HCT116 (cell line): Measurements from ENCODE around the gene SYNE1.

ENCODE experiments used
- CBX3 ChIP-seq: IDR thresholded peaks from 2 replicates; pipeline ENCODE4 v1.6.1; 2012; ENCODE audit warnings: low read depth
- EGR1 ChIP-seq: IDR thresholded peaks from 2 replicates; pipeline ENCODE4 v1.6.1; 2012; ENCODE audit warnings: low read depth
- EZH2phosphoT487 ChIP-seq: fragments of 200-600 bp; IDR thresholded peaks from 2 replicates; pipeline ENCODE4 v1.6.1; 2018; ENCODE audit warnings: antibody characterized with exemption, borderline replicate concordance
- JUND ChIP-seq: IDR thresholded peaks from 2 replicates; pipeline ENCODE4 v1.6.1; 2012
- POLR2A ChIP-seq: IDR thresholded peaks from 2 replicates; pipeline ENCODE4 v1.7.0; 2011; ENCODE audit warnings: borderline replicate concordance; ENCODE audit not compliant: insufficient read depth, insufficient read length; ENCODE audit errors: extremely low read depth
- POLR2AphosphoS5 ChIP-seq: IDR thresholded peaks from 2 replicates; pipeline ENCODE4 v1.6.1; 2011; ENCODE audit warnings: mild to moderate bottlenecking, low read depth, low read length, moderate library complexity
- RAD21 ChIP-seq: IDR thresholded peaks from 2 replicates; pipeline ENCODE4 v1.6.1; 2012; ENCODE audit warnings: low read depth, mild to moderate bottlenecking
- SP1 ChIP-seq: IDR thresholded peaks from 2 replicates; pipeline ENCODE4 v1.6.1; 2012; ENCODE audit warnings: low read depth
- SRF ChIP-seq: IDR thresholded peaks from 2 replicates; pipeline ENCODE4 v1.6.1; 2012; ENCODE audit warnings: low read depth
- YY1 ChIP-seq: IDR thresholded peaks from 2 replicates; pipeline ENCODE4 v1.6.1; 2011; ENCODE audit warnings: low read length, low read depth, moderate library complexity, mild to moderate bottlenecking; ENCODE audit not compliant: insufficient replicate concordance; ENCODE audit errors: extremely low read depth
- ZNF274 ChIP-seq: fragments of 200-500 bp; sonication (Bioruptor generic); IDR thresholded peaks from 2 replicates; pipeline ENCODE4 v1.6.1; 2014; ENCODE audit warnings: mild to moderate bottlenecking, low read depth, low read length, inconsistent platforms
- TF ChIP-seq, protein P1 (sequence below), 3 experiments: fragments of 200-600 bp in 1 of 3; sonication (generic) in 1 of 3; IDR thresholded peaks in 2 of 3; conservative IDR thresholded peaks in 1 of 3; 2 replicates each; pipeline ENCODE4 v1.5.1; 2012 to 2017; ENCODE audit warnings: low read depth in 2 of 3, low read length in 2 of 3, antibody characterized with exemption in 1 of 3, borderline replicate concordance in 1 of 3, control low read depth in 1 of 3, mild to moderate bottlenecking in 1 of 3, mixed read lengths in 1 of 3, mixed run types in 1 of 3, moderate library complexity in 1 of 3; ENCODE audit not compliant: insufficient read depth in 1 of 3
- TF ChIP-seq, protein P2 (sequence below): IDR thresholded peaks from 2 replicates; pipeline ENCODE4 v1.6.1; 2012; ENCODE audit warnings: low read depth

DNA sequence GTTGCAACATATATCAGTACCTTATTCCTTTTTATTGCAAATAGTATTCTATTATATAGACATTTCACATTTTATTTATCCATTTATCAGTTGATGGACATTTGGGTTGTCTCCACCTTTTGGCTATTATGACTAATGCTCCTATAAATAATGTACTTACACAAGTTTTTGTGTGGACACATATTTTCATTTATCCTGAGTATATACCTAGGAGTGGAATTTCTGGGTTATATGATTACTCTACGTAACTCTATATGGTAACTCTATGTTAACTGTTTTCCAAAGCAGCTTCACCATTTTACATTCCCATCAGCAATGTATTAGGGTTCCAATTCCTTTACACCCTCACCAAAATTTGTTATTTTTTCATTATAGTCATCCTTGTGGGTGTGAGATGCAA is 424.7 kb downstream of the SYNE1 start:
- TF ChIP-seq, protein P1, sequence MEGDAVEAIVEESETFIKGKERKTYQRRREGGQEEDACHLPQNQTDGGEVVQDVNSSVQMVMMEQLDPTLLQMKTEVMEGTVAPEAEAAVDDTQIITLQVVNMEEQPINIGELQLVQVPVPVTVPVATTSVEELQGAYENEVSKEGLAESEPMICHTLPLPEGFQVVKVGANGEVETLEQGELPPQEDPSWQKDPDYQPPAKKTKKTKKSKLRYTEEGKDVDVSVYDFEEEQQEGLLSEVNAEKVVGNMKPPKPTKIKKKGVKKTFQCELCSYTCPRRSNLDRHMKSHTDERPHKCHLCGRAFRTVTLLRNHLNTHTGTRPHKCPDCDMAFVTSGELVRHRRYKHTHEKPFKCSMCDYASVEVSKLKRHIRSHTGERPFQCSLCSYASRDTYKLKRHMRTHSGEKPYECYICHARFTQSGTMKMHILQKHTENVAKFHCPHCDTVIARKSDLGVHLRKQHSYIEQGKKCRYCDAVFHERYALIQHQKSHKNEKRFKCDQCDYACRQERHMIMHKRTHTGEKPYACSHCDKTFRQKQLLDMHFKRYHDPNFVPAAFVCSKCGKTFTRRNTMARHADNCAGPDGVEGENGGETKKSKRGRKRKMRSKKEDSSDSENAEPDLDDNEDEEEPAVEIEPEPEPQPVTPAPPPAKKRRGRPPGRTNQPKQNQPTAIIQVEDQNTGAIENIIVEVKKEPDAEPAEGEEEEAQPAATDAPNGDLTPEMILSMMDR (IDR thresholded peaks at IDR 0.05 in 2 of 3, conservative IDR thresholded peaks at IDR 0.05 in 1 of 3; ENCODE audit: borderline replicate concordance in 1 of 3, insufficient read depth in 1 of 3, low read depth in 2 of 3, low read length in 2 of 3), result no peak
- TF ChIP-seq EGR1 (no peak), POLR2A (no peak), SRF (no peak), ZNF274 (no peak), SP1 (no peak), POLR2AphosphoS5 (no peak), CBX3 (no peak), EZH2phosphoT487 (no peak), YY1 (no peak), RAD21 (no peak), JUND (no peak)
- TF ChIP-seq, protein P2, sequence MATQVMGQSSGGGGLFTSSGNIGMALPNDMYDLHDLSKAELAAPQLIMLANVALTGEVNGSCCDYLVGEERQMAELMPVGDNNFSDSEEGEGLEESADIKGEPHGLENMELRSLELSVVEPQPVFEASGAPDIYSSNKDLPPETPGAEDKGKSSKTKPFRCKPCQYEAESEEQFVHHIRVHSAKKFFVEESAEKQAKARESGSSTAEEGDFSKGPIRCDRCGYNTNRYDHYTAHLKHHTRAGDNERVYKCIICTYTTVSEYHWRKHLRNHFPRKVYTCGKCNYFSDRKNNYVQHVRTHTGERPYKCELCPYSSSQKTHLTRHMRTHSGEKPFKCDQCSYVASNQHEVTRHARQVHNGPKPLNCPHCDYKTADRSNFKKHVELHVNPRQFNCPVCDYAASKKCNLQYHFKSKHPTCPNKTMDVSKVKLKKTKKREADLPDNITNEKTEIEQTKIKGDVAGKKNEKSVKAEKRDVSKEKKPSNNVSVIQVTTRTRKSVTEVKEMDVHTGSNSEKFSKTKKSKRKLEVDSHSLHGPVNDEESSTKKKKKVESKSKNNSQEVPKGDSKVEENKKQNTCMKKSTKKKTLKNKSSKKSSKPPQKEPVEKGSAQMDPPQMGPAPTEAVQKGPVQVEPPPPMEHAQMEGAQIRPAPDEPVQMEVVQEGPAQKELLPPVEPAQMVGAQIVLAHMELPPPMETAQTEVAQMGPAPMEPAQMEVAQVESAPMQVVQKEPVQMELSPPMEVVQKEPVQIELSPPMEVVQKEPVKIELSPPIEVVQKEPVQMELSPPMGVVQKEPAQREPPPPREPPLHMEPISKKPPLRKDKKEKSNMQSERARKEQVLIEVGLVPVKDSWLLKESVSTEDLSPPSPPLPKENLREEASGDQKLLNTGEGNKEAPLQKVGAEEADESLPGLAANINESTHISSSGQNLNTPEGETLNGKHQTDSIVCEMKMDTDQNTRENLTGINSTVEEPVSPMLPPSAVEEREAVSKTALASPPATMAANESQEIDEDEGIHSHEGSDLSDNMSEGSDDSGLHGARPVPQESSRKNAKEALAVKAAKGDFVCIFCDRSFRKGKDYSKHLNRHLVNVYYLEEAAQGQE, result no peak
